Ishikawa (cell line): ENCODE measurements around the gene RNLS.
A peak's percentile ranks its signal among the peaks of the same experiment; 100 is the strongest.

Experiments used
- CEBPB ChIP-seq: IDR thresholded peaks from 2 replicates; pipeline ENCODE4 v1.6.1; 2012
- CREB1 ChIP-seq: IDR thresholded peaks from 2 replicates; pipeline ENCODE4 v1.6.1; 2012; ENCODE audit warnings: low read depth
- EGR1 ChIP-seq: IDR thresholded peaks from 2 replicates; pipeline ENCODE4 v1.6.1; 2012
- EP300 ChIP-seq: IDR thresholded peaks from 2 replicates; pipeline ENCODE4 v1.6.1; 2012; ENCODE audit warnings: borderline replicate concordance
- FOXM1 ChIP-seq: IDR thresholded peaks from 2 replicates; pipeline ENCODE4 v1.6.1; 2012; ENCODE audit warnings: low read depth, borderline replicate concordance
- MAX ChIP-seq: IDR thresholded peaks from 2 replicates; pipeline ENCODE4 v1.6.1; 2012
- NFIC ChIP-seq: IDR thresholded peaks from 2 replicates; pipeline ENCODE4 v1.6.1; 2012
- RAD21 ChIP-seq: IDR thresholded peaks from 2 replicates; pipeline ENCODE4 v1.6.1; 2012; ENCODE audit warnings: low read depth
- REST ChIP-seq: IDR thresholded peaks from 2 replicates; pipeline ENCODE4 v1.6.1; 2012; ENCODE audit warnings: low read depth, mild to moderate bottlenecking
- TAF1 ChIP-seq: IDR thresholded peaks from 2 replicates; pipeline ENCODE4 v1.6.1; 2012; ENCODE audit warnings: low read depth, mild to moderate bottlenecking
- TCF12 ChIP-seq: IDR thresholded peaks from 2 replicates; pipeline ENCODE4 v1.6.1; 2012; ENCODE audit warnings: low read depth
- TEAD4 ChIP-seq: IDR thresholded peaks from 2 replicates; pipeline ENCODE4 v1.6.1; 2012
- USF1 ChIP-seq: IDR thresholded peaks from 2 replicates; pipeline ENCODE4 v1.6.1; 2012
- YY1 ChIP-seq: IDR thresholded peaks from 2 replicates; pipeline ENCODE4 v1.6.1; 2012; ENCODE audit warnings: low read depth
- ZBTB7A ChIP-seq: IDR thresholded peaks from 2 replicates; pipeline ENCODE4 v1.6.1; 2012; ENCODE audit warnings: low read depth

Gene RNLS

GRCh38 chr10:88553116-88553752 lies 29.9 kb downstream of the RNLS start:
- TF ChIP-seq RAD21 (peak; percentile 95), YY1 (no peak), EGR1 (no peak), TCF12 (no peak)

GRCh38 chr10:88551246-88551645 lies 31.9 kb downstream of the RNLS start:
- TF ChIP-seq ZBTB7A (no peak), TAF1 (no peak), CEBPB (no peak), RAD21 (no peak)

- TF ChIP-seq REST (no peak), TAF1 (no peak), FOXM1 (no peak), EP300 (no peak), ZBTB7A (no peak), TCF12 (no peak), MAX (no peak), TEAD4 (no peak), EGR1 (no peak), CREB1 (no peak), USF1 (no peak), CEBPB (no peak), NFIC (no peak), YY1 (no peak), RAD21 (no peak)
Measured at GRCh38 chr10:88546497-88546896, 36.6 kb downstream of the RNLS start.

- TF ChIP-seq REST (no peak), FOXM1 (no peak), USF1 (no peak), TEAD4 (no peak), EP300 (no peak), NFIC (no peak), TAF1 (no peak), TCF12 (no peak), CEBPB (no peak), ZBTB7A (no peak), MAX (no peak), RAD21 (no peak), EGR1 (no peak), YY1 (no peak), CREB1 (no peak)
Measured at GRCh38 chr10:88545359-88545758, 37.8 kb downstream of the RNLS start.

- no peak for TF ChIP-seq REST
- TF ChIP-seq CEBPB = no peak
- TF ChIP-seq EP300 = no peak
- no peak for TF ChIP-seq RAD21
- no peak for TF ChIP-seq TEAD4
- TF ChIP-seq EGR1 = no peak
- no peak for TF ChIP-seq USF1
- TF ChIP-seq TCF12 = no peak
- no peak for TF ChIP-seq YY1
- no peak for TF ChIP-seq FOXM1
- TF ChIP-seq CREB1 = no peak
- TF ChIP-seq MAX = no peak
- TF ChIP-seq ZBTB7A = no peak
Measured at GRCh38 chr10:88544140-88544870, 38.8 kb downstream of the RNLS start.
